ELF-1 (cell line): ENCODE data around the gene DNAJC8.

Experiments used
- DNase-seq: peaks from one replicate; pipeline ENCODE4 v3.0.0-alpha.2; 2016; ENCODE audit warnings: low read depth, low spot score

The DNAJC8 gene

GRCh38 chr1:28172713-28173150 is 60.1 kb downstream of the DNAJC8 start:
- no peak for DNase-seq

- DNase-seq: no peak
Measured at GRCh38 chr1:28171246-28171645, 61.6 kb downstream of the DNAJC8 start.

GRCh38 chr1:28170001-28170596 is 62.7 kb downstream of the DNAJC8 start:
- DNase-seq: no peak

GRCh38 chr1:28163496-28164161 is 69.2 kb downstream of the DNAJC8 start:
- peak; percentile 77 for DNase-seq

- no peak for DNase-seq
Measured at GRCh38 chr1:28162151-28162550, 70.7 kb downstream of the DNAJC8 start.

- DNase-seq: no peak
Measured at GRCh38 chr1:28161751-28162150, 71.1 kb downstream of the DNAJC8 start.

GRCh38 chr1:28160782-28161266 is 72.0 kb downstream of the DNAJC8 start:
- DNase-seq: no peak

GRCh38 chr1:28159680-28160079 is 73.1 kb downstream of the DNAJC8 start:
- DNase-seq: no peak

GRCh38 chr1:28159243-28159642 is 73.6 kb downstream of the DNAJC8 start:
- no peak for DNase-seq

- DNase-seq: peak; percentile 74
Measured at GRCh38 chr1:28157894-28158293, 74.9 kb downstream of the DNAJC8 start.

- DNase-seq: no peak
Measured at GRCh38 chr1:28156821-28157220, 76.0 kb downstream of the DNAJC8 start.

- DNase-seq: no peak
Measured at GRCh38 chr1:28155628-28156027, 77.2 kb downstream of the DNAJC8 start.

GRCh38 chr1:28154078-28154594 is 78.7 kb downstream of the DNAJC8 start:
- DNase-seq: no peak
